HEK293 (cell line): Measurements from ENCODE around the gene DIP2B.

ENCODE experiments used
- ZNF24 ChIP-seq: fragments of 450-650 bp; formaldehyde crosslinking; IDR thresholded peaks from 2 replicates; pipeline ENCODE4 v1.5.1; 2016; ENCODE audit warnings: missing biosample characterization, missing genetic modification characterization
- ZNF548 ChIP-seq: fragments of 450-650 bp; formaldehyde crosslinking; IDR thresholded peaks from 2 replicates; pipeline ENCODE4 v1.5.1; 2016; ENCODE audit warnings: missing biosample characterization, missing genetic modification characterization
- ZSCAN30 ChIP-seq: fragments of 450-650 bp; IDR thresholded peaks from 2 replicates; pipeline ENCODE4 v1.5.1; 2018; ENCODE audit warnings: missing biosample characterization, mild to moderate bottlenecking, missing genetic modification characterization, moderate library complexity

GRCh38 chr12:50708631-50709030 is 203.8 kb downstream of the DIP2B start:
- TF ChIP-seq ZNF24 (tag by site-specific recombination) (no peak), ZNF548 (tag by site-specific recombination) (no peak), ZSCAN30 (tag by site-specific recombination) (no peak)
